Measurements from ENCODE around the gene CDC23.
"Not testable (repeated sequence)": the region's sequence is repeated elsewhere in the genome, so short reads cannot be mapped to it uniquely, and the experiment has no call there.

CDC23 gene

DNA sequence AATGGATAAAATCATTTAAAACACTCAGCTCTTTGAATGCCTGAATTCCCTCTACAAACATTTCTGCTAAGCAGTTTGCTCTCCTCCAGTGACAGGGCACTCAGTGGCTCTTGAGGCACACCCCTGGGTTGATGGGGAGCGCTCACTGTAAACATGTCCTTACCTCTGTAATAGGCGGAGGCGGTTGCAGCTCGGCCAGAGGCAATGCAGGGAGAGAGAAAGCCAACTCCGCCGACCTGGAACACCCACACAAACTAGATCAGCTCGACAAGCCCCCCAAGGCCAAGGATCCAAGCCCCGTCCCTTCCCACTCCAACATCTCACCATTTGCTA, 329 bp downstream of the CDC23 start:
- no peak for DNase-seq

DNA sequence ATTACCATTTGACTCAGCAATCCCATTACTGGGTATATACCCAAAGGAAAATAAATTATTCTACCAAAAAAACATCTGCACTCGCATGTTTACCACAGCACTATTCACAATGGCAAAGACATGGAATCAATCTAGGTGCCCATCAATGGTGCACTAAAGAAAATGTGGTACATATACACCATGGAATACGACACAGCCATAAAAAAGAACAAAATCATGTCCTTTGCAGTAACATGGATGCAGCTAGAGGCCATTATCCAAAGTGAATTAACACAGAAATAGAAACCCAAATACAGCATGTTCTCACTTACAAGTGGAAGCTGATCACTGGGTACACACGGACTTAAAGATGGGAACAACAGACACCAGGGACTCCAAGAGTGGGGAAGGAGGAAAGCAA, 2.1 kb downstream of the CDC23 start:
- no peak for DNase-seq

DNA sequence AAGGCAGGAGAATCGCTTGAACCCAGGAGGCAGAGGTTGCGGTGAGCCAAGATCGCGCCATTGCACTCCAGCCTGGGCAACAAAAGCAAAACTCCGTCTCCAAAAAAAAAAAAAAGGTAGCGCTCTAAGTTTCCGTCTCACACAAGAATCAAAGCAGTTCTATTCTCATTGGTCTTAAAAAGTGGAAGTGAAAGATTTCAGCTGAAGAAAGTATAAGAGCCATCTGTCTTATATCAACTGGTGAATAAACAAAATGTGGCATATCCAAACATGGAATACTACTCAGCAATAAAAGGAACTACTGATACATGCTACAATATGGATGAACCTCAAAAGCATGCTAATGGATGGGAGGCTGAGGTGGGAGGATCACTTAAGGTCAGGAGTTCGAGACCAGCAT, 19.3 kb downstream of the CDC23 start:
- not testable (repeated sequence) for DNase-seq

DNA sequence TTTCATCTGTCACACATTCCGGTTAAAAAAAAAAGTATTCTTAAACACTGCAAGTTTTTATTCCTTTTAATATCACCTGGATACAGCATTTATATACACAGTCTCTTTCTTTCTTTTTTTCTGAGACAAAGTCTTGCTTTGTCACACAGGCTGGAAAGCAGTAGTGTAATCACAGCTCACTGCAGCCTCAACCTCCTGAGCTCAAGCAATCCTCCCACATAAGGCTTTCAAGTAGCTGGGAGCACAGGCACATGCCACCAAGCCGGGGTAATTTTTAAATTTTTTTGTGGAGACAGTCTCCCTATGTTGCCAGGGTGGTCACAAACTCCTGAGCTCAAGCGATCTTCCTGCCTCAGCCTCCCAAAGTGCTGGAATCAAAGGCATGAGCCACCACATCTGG, 20.3 kb downstream of the CDC23 start:
- no peak for DNase-seq

DNA sequence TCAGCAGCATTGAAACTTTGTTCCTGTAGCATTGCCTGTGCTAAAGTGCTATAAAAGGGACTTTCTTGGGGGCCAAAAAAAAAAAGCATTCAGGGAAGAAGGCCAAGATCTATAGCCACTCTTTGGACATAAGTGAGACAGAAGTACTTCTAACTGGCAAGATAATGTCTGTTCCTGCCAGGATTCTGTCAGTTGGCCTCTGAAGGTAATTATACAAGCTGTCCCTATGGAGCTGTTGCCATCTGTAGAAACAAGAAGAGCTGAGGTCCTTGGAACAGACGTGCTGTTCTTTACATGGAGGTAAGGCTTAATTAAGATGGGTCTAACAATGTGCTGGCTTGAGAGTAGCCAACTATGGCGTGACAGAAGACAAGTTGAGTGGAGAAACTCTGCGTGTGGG, 24.5 kb downstream of the CDC23 start:
- no peak for DNase-seq

DNA sequence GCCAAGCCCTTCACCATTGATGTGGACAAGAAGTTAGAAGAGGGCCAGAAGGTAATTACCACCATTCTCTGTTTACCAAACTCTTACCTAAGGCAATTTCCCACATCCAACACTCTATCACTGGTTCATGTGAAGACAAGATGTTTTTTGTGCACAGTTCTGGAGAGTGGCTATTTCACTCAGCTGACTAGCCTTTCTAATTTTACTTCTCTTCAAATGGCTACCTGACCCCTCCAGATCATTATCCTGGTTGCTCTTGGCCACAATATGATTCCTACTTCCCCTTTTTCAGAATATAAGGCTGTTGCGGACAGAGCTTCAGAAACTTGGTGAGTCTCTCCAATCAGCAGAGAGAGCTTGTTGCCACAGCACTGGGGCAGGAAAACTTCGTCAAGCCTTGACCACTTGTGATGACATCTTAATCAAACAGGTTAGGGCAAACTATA, 27.1 kb downstream of the CDC23 start:
- DNase-seq: no peak

DNA sequence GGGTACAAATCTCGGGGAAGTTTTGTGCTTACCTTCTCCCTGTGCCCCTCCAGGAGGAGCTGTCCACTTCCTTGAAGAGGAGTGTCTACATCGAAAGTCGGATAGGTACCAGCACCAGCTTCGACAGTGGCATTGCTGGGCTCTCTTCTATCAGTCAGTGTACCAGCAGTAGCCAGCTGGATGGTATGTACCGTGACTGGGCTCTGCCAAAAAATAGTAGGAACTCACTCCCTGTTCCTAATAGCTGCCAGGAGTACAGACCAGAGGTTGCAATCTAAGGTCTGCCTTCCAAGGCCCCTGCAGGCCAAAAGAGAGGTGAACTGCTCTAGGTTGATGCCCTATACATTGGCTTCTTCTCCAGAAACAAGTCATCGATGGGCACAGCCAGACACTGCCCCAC, 30.3 kb downstream of the CDC23 start:
- DNase-seq: no peak

DNA sequence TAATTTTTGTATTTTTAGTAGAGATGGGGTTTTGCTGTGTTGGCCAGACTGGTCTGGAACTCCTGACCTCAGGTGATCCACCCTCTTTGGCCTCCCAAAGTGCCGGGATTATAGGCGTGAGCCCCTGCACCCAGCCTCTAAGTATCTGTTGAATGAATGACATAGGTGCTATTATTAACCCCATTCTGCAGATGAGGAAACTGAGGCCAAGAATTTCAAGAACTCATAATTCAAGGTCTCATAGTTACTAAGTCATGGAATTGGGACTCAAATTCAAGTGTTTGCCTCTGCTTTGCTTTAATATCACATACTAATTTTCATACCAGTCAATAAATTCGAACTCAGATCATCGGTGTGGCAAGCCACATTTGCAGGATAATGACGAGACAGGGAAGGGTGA, 32.3 kb downstream of the CDC23 start:
- DNase-seq: no peak

DNA sequence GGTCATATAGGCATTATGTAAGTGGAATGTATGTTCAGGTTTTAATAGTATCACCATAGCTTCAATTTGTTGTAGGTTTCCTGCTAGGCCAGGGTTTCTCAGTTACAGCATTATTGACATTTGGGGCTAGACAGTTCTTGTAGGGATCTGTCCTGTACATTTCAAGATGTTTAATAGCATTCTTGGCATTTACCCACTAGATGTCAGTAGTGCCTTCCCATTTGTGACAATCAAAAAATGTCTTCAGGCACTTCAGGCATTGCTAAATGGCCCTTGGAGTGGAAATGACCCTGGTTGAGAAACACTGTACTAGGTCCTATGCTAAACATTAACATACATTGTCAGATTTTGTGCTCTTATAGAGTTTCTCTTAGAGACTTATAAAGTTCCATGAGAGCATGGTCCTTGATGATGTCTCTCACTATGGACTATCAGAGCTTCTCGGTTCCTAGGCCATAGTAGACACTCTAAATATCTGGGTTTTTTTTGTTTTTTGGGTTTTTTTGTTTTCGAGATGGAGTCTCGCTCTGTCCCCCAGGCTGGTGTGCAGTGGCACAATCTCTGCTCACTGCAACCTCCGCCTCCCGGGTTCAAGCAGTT, 32.8 kb downstream of the CDC23 start:
- peak; percentile 57 for DNase-seq

DNA sequence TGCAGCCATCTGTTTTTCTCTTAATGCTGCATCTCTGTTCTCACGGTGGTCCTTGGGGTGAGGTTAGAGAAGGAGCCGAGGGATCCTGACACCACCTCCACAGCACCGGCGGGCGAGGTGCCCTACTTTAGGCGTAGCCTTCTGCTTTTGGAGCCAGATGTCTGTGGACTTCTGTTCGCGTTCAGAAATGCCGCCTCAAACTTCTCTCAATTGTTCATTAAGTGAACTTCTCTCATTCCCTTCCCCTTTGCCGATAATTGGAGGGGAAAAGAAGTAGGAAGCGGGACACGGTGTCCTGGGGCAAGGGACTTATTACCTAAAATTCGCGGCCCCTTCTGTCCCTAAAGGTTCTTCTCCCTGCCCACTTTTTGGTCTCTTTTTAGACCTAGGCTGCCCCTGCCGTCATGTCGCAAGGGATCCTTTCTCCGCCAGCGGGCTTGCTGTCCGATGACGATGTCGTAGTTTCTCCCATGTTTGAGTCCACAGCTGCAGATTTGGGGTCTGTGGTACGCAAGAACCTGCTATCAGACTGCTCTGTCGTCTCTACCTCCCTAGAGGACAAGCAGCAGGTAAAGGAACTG, 33.8 kb downstream of the CDC23 start:
- DNase-seq: no peak

DNA sequence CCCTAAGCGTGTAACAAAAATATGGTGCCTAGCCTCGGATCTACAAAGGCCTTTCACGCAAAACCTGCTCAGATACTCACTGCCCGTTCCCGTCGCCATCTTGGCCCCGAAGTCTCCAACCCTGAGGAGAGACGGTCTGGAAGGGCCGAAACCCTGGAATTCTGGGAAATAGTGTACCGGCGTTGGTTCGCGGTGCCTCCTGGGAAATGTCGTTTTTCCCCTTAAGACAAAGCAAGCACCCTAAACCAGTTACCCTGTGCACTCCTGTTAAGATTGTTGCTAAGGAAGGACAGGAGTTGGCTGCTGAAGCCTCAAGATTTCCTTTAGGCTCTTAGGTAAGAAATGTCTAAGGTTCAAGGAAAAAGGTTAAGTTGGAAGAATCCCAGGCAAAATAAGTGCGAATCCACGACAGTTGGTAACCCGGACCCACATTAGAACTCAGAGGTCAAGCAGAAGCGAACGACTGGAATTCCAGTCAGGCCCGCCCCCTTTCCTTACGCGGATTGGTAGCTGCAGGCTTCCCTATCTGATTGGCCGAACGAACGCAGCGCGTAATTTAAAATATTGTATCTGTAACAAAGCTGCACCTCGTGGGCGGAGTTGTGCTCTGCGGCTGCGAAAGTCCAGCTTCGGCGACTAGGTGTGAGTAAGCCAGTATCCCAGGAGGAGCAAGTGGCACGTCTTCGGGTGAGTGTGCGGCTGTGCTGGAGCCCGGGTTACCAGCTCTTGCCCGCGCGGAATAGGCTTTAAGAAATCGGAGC, 34.4 kb downstream of the CDC23 start, which contains the start of the genes BRD8 and KIF20A:
Gene BRD8 (minus strand): TSS at position 115 of the 761 bp plus-strand sequence. CDS start 16 bp downstream, at position 99.
Gene KIF20A (plus strand): TSS at position 597 of the 761 bp plus-strand sequence. CDS start 569 bp downstream, outside the sequence.
- DNase-seq: peak; percentile 91

DNA sequence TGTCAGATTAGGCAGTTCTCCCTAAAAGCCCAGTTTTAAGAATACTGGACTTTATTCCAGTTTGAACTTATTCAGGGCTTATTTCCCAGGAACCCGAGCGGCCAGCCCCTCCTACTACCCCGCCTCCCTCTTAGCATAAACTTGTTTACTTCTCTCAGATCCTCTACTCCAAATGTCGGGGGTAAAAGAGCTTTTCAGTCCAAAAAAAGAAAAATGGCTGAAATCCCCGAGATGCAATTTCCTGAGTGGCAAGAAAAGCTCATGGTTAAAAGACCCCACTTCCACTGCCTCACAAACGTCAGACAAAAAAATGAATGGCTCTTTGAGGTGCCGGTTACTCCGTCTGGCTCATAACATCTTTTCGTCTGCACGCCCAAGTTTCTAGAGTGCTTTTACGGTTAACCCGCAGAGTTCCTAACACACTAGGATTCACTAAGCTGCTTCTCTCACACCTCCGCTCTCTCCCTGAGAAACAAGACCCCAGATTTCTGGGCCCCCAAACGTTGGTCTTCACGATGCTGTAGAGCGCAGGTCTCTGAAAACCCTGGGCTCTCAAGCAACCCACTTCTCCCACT, 35.1 kb downstream of the CDC23 start:
- peak; percentile 14 for DNase-seq

DNA sequence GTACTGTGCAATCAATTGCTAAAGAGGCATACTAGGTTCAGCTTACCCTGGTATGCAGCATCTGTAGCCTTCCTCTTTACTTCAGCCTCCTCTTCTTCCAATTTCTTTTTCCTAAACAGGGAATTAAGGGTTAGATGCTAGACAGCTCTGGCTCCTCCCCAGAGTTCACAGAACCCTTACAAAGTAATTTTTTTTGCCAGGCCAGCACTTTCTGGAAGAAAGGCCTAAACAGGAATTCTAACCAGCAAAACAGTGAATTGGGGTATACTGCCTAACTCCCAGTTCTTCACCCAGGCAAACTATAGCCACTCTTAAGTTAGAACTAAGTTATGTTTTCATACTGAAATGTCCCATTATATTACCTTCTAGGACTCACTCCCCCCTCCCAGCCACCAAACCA, 42.8 kb downstream of the CDC23 start:
- DNase-seq: no peak

DNA sequence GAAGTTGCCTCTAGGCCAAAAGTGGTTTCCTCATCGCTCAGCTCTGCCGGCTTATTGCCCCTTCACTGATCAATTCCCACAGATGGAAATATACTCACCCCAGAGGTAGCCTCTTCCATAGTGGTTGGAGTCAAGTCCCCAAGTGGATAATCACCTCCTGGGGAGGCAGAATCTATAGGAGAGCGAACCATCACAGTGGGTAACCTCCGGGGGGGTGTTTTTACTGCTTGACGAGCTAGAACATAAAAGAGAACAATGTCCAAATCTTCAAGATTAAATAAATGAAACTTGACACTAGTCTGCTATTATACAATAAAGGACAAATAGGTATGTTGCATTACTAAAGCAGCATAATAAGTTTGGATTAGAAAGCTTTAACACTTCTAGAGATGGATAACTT, 44.0 kb downstream of the CDC23 start:
- no peak for DNase-seq

DNA sequence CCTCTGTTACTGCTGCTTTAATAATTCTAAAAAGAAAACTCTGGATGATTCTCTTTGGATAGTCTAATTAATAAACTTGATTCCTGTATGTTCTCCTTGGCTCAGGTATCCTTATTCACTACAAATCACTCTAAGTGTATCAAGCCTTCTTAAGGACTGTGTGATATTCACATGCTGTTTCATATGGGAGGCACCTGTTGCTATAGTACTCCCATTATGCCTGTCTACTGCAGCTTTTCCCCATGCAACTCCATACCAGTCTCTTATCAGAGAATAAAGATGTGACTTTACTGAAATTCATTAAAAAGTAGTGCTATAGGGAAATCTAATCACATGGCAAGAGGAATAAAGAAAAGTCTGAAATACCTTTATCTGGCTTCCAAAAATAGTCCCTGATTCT, 49.4 kb downstream of the CDC23 start:
- DNase-seq: no peak

DNA sequence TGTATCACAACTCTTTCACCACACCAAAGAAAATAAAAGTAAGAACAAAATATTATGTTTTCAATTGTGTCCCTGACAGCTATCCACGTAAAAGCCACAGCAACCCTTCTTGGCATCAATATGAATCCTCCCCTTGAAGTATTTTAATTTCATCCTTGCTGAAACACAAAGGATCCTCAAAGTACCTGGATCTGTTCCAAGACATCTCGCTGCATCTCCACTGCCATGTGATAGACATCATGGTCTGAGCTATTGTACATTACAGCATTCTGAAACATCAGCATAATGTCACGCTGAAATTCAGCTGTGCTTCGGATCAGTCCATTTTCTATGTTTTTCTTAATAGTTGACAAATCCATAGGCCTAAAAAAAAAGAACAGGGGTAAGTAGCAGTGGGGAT, 52.4 kb downstream of the CDC23 start:
- no peak for DNase-seq

DNA sequence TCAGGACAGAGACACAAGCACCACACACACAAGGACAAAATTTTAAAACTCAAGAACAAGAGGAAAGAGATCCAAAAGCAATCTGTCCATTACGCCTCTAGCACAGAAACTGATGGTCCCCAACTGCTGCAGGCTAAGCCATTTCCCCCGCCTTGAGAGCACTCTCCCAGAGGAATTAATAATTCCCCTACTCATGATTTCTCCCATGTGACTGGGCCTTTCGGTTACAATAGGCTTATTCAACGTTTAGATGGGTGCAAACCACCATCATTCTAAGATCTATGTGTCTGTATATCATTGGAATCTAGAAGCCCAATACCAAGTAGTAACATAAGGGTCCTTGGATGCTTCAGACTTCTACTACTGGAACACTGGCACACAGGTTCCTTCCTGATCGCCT, 53.5 kb downstream of the CDC23 start:
- DNase-seq: no peak

DNA sequence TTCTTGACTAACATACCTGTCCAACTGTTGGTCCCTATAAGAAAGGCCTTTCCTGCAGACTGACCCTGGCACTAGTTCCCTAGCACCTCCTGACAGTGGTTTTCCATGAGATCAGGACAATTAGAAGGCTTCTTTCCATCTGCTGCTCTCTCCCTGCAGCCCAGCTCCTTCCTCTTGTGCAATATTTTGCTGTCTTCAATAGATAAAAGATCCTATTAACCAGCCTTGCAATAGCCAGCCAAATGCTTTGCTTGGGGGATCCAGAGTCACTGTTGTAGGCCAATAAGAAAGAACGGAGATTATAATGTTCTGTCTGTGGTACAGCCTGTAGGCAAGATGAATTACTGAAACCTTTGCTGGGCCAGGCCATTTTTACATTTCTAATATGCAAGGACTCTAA, 55.5 kb downstream of the CDC23 start:
- no peak for DNase-seq

DNA sequence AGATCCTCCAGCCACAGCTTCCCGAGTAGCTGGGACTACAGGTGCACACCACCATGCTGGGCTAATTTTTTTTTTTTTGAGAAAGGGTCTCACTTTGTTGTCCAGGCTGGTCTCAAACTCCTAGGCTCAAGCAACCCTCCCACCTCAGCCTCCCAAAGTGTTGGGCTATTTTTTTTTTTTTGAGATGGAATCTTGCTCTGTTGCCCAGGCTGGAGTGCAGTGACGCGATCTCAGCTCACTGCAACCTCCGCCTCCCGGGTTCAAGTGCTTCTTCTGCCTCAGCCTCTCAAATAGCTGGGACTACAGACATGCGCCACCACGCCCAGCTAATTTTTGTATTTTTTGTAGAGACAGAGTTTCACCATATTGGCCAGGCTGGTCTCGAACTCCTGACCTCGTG, 57.1 kb downstream of the CDC23 start:
- not testable (repeated sequence) for DNase-seq

DNA sequence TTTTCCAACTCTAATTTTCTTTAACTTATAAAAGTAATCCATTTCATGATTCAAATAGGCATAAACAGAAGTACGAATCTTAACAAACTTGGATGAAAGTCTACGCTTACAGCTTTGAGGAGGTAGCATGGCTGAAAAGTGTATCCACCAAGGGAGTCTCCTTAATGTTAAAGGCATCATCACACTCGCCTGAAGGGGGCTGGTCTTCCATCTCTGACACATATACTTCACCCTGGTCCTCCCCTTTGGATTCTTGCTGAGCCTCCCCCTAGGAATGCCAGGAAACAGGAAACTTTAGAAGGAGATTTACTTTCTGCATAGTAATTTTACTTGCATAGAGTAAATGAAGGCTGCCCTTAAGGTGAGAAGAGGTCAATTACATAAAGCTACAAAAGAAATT, 63.6 kb downstream of the CDC23 start:
- no peak for DNase-seq

DNA sequence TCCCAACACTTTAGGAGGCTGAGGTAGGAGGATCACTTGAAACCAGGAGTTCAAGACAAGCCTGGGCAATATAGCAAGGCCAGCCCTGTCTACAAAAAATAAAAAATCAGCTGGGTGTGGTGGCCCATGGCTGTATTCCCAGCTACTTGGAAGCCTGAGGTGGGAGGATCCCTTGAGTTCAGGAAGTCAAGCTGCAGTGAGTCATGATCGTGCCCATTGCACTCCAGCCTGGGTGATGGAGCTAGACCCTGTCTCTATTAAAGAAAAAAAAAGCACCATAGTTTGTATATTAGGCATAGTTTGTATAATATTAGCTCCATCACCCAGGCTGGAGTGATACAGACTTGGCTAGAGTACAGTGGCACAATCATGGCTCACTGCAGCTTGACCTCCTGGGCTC, 64.3 kb downstream of the CDC23 start:
- no peak for DNase-seq

DNA sequence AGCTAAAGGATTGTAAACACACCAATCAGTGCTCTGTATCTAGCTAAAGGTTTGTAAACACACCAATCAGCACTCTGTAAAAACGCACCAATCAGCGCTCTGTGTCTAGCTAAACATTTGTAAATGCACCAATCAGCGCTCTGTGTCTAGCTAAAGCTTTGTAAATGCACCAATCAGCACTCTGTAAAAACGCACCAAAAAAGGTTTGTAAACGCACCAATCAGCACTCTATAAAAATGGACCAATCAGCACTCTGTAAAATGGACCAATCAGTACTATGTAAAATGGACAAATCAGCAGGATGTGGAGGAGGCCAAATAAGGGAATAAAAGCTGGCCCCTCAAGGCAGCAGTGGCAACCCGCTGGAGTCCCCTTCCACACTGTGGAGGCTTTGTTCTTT, 69.5 kb downstream of the CDC23 start:
- DNase-seq: not testable (repeated sequence)

DNA sequence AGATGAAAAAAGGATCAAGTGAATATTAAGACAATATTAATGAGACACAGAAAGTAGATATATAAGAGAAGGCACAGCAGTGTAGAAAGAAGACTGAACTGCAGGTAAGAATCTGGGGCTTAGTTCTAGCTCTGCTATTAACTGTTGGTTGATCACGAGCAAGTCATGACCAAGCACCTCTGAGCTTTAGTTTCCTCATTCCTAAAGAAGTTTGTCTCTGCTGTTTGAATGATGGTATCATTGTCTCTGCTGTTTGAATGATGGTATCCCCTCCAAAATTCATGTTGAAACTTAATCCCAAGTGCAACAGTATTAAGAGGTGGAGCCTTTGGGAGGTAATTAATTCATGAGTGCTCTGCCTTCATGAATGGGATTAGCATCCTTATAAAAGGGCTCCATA, 71.4 kb downstream of the CDC23 start:
- DNase-seq: no peak

DNA sequence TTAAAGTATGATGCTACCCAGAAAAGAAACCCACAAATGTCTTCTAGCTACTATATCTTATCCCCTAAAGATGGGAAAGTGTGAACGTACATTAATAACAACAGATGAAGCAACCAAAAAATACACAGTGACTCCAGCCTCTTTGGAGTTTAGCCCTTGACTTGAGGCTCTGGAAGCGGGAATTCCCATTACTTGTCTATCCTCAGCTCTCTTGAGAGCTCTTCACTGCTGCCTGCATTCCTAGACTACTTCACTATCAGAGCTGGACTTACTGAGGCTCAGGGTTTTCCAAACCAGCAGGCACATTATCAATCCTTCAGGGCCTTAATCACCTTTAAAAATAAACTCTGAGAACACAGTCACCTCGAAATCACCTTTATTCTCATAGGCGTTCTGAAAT, 72.9 kb downstream of the CDC23 start:
- DNase-seq: no peak

Data from NCI-H1105 treated with DMSO at 0.1 percent for 48 hours (cell line).